HG03571 (cell line): ENCODE data around the gene ACAP3.

Experiments
- ATAC-seq: cut with Tn5 transposase; IDR thresholded peaks from one replicate; pipeline ENCODE4 v1.9.1; 2021; ENCODE audit not compliant: unreplicated experiment

The ACAP3 gene

DNA sequence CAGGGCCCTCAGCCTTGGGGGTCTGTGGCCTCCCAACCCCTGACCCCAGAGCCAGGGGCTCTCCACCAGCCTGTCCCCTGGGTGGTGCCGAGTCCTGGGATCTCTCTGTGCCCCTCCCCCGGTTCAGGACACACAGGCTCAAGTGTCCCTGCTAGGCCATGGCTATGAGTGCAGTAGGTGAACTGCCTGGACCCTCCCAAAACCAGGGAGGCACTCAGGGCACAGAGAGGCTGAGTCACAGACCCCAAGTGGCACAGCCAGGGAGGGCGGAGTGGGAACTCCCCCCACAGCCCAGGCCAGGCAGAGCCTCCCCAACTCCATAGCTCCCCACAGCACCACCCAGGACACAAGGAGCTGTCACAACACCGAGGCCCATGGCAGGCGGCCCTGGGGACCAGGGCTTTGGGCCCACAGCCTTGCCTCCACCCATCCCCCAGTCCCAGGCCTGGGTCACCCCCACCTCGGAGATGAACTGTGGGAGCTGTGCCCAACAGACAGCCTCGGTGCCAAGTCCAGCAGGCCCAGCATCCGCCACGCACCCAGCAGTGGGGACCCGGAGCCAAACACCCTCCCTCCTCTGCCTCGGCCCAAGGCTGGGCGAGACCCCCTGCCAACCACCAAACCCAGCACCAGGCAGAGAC lies 38.2 kb upstream of the ACAP3 start:
- ATAC-seq: no peak

DNA sequence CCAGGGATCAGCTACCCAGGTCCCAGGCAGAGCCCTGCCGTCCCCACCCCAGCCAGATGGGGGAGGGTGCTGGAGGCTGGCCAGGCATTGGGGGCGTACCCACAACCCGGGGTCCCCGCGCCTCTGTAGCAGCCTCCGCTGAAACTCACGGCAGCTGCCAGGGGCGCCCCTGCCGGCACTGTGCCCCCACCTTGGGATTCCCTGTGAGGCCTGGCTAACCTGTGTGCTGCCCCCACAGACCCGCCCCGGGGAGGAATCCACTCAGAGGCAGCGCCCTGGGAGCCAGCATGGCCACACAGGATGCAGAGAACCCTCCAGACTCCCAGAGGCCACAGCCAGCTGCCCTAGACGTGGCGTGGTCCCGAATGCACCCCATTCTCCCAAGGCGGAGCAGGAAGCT lies 37.7 kb upstream of the ACAP3 start:
- ATAC-seq: no peak

DNA sequence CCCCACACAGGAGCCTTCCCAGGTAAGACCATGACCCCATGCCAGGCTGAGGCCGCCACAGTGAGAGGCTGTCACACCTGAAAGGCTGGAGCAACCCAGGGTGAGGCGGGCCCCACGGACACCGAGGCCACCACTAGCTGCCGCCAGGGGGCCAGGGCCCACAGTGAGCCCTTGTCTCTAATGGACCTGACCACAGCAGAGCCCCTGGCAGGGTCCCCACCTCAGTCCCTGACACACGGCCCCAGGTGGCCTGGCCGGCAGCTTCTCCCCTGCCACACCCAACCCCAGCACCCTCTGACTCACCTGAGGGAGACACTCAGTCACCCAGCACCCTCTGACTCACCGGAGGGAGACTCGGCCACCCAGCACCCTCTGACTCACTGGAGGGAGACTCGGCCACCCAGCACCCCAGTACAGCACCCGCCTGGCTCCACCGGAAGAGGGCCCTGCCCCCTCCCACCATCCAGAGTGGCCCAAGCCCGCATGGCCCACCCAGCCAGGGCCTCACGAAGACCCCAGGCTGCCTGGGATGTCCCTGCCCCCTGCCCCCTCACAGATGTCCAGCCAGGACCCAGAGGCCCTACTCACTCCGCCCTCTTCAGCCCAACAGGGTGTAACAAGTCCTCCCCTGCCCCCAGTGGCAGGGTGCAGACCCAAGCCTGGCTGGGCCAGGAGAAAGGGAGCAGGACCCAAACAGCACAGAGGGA lies 37.1 kb upstream of the ACAP3 start:
- no peak for ATAC-seq

DNA sequence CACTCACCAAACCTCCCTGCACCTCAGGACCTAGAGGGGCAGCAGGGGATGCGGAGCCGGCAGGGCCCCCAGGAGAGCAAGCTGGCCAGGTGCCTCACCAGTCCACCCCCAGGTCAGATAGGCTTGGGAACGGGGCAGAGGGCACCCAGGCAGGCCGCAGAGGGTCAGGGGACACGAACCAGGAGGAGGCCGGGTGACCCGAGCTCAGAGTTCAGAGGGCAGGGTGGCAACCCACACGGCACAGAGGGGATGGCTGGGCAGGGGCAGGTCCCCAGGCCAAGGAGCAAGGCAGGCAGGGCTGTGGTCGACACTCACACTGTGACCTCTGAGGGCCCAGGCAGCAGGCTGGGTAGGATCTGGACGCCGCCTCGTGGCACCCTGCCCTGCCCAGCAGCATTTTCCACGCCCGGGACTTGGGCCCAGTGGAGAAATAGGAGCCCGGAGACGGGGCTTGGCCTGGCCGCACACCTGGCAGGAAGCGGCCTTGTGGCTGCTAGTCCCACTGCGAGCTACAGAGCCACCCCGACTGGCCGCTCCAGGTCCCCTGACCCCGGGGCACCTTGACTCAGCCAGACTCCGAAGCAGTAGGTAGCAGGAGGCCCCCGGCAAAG lies 36.2 kb upstream of the ACAP3 start:
- ATAC-seq: no peak

DNA sequence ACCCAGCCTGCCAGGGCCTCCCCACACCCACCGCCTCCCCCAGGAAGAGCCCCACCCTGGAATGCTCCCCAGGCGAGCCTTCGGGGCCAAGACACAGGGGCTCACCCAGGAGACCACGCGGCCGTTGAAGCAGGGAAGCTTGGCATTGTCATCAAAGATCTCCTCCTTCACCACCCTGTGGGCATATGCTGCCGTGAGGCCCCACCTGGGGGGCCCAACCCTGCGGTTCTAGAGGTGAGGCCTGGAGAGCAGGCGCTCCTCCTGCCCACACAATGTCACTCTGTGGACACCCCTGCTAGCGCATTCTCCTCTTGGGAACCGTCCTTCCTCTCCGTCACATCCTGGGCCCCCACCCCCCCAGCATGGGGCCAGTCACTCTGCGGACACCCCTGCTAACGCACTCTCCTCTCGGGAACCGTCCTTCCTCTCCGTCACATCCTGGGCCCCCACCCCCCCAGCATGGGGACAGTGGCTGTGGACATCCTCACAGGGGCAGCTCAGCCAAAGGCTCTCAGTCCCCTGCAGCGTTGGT lies 34.9 kb upstream of the ACAP3 start:
- ATAC-seq: no peak

DNA sequence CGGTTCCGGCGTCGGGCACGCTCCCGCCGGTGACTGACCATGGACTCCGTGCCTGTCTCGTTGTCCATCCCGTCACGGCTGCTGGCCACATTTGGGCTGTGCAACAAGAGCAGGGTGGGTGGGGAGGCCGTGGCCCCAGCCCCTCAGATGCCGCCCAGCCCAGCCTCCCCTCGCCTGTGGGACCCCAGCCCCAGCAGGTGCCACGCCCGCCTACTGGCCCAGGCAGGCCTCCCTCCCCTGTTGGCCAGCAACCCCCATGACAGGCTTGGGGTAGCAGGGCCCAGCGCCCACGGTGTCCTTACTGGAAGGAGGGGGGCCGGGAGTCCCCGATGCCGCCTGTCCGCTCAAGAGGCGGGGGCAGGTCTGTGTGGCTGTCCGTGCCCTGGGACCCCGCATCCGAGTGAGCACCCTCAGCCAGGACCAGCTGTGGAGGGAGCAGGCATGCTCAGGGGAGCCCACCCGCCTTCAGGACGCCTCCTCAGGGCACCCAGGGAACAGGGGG lies 34.4 kb upstream of the ACAP3 start:
- ATAC-seq: no peak

DNA sequence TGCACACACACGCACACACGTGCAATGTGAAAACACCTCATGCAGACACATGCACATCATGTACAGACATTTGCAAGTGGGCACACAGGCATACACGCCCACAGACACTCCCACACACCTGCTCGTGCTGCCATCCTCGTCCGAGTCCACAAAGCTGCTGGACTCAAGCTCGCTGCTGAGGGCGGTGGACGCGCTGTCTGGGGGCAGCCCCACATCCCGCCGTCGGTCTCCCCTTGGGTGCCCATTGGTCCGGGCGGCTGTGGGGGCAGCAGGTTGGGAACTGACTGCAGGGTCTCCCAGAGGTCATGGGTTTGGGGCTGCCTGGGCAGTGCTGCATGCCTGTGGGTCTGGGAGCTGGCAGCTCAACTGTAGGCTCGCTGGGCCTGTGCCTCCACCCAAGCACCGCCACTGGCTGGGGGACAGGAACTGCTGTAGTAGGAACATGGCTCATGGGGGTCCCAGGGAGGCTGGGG lies 33.9 kb upstream of the ACAP3 start:
- no peak for ATAC-seq

DNA sequence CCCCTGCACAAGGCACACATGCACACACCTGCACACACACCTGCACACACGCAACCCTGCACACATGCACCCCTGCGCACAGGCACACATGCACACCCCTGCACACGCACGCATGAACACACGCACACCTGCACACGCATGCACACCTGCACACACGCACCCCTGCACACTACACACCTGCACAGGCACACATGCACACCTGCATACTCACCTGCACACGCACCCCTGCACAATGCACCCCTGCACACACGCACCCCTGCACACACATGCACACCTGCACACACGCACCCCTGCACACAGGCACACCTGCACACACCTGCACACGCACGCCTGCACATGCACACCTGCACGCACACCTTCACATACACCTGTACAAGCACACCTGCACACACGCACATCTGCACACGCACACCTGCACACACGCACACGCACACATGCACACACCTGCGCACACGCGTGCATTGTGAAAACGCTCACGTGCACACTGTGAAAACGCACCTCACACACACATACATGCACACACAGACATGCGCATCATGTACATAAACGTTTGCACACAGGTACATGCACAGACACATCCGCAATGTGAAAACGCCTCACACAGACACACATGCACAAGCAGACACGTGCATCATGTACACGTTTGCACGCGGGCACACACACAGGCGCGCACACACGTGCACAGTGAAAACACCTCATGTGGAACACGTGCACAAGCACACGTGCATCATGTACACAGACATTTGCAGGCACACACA lies 33.2 kb upstream of the ACAP3 start:
- ATAC-seq: no peak

DNA sequence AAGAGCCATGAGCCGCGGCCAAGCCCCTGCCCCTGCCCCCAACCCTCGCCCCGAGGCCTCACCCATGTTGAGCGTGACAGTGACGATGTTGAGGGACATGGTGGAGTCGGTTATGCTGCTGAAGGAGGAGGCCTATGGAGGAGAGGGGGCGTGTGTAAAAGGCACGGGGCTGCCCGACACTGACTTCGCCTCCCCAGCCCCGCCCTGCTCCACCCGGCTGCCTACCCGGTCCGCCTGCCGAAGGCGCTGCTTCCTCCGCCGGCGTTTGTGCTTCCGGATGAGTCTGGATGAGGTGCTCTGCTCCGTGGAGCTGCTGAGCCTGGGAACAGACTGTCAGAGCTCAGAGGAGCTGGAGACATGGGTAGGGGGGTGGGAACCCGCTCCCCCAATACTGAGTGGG lies 32.5 kb upstream of the ACAP3 start:
- ATAC-seq: no peak

DNA sequence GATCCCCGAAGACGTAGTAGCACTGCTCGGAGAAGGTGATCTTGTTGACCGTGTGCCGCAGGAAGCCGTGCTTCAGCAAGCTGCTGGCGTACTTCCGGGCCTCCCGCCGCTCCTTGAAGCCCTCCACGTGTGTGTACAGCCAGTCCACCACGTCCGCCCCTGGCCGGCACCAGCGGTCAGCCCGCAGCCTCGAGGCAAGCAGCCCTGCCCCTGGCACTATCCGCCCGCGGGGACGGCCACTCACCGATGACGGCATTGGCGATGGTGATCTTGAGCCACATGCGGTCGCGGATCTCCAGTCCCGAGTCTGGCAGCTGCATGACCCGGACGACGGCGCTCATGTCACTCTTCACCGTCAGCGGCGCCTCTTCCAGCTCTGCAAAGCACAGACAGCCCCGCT lies 30.5 kb upstream of the ACAP3 start:
- ATAC-seq: no peak

DNA sequence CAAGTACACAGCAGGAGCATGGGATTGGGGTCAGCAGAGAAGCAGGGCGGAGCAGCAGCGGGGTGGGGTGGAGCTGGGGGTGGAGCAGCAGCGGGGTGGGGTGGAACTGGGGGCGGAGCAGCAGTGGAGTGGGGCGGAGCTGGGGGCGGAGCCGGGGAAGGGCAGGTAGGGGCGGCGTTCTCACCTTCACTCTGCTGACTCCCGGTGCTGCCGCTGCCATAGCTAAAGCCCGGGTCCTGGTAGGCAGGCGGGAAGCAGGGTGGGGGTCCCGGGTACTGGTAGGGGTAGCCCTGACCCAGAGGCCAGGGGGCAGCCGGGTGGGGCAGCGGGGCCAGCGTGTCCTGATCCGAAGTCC lies 30.0 kb upstream of the ACAP3 start:
- ATAC-seq: no peak

DNA sequence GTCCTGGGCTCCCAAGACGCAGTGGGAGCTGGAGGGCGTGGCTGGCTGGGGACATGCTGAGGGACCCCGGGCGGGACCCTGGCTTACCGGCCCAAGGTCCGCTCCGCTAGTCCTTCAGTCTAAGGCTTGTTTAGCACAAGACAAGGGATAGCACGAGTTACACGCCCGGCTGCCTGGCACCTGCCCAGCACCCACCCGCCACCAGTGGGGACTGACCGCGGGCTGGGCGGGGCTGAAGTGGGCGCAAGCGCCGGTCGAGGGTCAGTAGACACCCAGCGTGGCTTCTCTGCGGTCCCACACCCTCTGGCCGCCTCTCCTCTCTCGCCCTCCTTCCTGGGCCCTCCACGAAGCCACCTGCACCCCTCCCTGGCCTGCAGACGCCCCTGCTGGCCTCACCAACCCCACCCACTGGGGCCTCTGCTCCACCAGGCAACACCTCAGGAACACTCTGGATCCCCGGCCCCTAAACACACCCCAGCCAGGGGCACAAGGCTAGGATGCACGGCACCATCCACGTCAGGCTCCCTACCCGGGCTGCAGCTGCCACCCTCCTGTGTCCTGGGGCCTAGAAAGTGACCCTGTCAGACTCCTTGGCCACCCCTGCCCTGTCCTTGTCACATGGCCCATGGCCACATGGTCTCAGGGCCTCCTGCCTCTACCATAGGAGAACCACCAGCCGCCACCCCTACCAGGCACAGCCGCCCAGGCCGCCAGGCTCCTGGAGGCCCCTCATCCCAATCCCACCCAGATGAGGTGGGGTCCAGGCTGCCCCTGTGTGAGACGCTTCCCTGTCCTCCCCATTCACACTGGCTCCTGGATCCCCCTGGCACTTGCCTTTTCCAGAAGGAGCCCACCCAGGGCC lies 29.4 kb upstream of the ACAP3 start:
- no peak for ATAC-seq

DNA sequence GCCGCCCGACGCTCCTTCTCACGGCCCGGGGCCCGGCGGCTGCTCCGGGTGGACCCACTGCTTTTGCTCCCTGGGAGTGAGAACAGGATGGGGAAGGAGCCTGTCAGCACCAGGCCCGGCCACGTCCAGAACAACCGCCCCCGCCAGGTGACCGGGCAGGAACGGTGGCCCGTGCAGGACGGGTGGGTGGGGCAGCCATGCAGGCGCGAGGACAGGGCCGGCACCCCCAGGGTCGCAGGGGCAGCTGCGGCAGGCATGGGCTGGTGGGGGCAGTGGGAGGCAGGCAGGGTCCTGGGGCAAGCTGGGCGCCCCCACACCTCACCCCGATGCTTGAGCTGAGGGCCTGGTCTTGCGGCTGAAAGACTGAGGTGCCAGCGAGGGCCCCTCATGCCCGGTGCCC lies 28.7 kb upstream of the ACAP3 start:
- ATAC-seq: no peak

DNA sequence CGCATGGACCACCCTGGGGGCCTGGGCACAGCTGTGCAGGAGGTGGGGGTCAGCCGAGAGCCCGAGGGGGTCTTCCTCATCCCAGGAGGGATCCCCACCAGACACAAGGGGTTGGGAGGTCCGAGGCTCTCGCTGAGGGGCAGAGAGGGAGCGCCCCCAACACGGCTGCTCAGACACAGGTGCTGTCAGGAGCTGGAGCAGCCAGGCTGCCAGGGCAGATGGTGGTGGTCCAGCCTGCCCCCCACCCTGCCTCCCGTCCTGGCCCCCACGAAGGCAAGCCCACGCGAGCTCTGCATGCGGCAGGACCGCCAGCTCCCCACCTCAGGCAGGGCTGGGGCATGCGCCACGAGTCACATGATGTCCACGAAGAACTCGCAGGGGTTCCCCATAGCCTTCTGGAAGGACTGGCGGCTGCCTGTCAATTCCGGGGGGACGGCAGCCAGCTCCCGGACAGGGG lies 28.1 kb upstream of the ACAP3 start:
- ATAC-seq: no peak

DNA sequence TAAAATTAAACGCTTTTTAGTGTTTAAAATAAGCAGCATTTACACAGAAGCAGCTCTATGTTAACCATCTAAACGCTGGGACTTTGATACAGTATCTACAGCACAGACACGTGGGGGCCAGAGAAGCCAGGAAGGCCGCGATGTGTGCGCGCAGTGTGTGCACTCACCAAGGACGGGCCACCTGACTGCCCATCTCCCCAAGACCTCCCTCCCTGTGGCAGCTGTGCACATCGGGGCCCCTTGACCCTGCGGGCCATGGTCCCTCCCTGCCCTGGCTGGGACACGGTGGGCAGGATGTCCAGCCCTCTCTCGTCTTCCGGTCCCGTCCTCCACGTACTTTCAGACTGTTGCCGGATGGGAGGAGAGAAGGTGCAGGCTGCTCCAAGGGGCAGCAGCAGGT lies 27.6 kb upstream of the ACAP3 start:
- no peak for ATAC-seq

DNA sequence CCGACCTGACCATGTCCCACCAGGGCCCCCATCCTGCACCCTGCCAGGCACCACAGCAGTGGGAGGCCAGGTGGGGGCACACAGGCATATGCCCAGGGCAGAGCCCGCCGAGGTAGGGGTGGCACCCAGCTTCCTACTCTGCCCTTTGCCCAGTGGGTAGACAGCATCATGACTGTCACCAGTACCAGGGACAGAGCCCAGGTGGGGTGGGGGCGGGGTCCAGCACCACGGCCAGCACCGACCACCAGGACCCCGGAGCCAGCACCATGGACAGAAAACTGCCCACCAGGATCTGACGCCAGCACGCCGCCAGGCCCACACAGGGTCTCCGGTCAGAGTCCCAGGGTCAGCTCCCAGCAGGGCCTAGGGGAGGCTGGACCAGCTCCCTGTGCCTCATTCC lies 27.1 kb upstream of the ACAP3 start:
- ATAC-seq: no peak

DNA sequence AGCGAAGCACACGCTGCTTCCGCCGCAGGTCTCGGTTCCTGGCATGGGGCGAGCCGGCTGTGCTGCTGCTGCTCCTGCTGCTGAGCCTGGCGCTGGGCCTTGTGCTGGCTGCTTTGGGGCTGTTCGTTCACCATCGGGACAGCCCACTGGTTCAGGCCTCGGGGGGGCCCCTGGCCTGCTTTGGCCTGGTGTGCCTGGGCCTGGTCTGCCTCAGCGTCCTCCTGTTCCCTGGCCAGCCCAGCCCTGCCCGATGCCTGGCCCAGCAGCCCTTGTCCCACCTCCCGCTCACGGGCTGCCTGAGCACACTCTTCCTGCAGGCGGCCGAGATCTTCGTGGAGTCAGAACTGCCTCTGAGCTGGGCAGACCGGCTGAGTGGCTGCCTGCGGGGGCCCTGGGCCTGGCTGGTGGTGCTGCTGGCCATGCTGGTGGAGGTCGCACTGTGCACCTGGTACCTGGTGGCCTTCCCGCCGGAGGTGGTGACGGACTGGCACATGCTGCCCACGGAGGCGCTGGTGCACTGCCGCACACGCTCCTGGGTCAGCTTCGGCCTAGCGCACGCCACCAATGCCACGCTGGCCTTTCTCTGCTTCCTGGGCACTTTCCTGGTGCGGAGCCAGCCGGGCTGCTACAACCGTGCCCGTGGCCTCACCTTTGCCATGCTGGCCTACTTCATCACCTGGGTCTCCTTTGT lies 26.0 kb upstream of the ACAP3 start:
- no peak for ATAC-seq

DNA sequence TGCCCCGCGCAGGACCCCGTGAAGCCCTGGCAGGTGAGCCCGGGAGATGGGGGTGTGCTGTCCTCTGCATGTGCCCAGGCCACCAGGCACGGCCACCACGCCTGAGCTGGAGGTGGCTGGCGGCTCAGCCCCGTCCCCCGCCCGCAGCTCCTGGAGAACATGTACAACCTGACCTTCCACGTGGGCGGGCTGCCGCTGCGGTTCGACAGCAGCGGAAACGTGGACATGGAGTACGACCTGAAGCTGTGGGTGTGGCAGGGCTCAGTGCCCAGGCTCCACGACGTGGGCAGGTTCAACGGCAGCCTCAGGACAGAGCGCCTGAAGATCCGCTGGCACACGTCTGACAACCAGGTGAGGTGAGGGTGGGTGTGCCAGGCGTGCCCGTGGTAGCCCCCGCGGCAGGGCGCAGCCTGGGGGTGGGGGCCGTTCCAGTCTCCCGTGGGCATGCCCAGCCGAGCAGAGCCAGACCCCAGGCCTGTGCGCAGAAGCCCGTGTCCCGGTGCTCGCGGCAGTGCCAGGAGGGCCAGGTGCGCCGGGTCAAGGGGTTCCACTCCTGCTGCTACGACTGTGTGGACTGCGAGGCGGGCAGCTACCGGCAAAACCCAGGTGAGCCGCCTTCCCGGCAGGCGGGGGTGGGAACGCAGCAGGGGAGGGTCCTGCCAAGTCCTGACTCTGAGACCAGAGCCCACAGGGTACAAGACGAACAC lies 25.2 kb upstream of the ACAP3 start:
- no peak for ATAC-seq
